CD4-positive, alpha-beta T cell treated with Interleukin-15 for 1 hour (primary cell): Measurements from ENCODE around the gene PGM1.
"Not testable (repeated sequence)": the region's sequence is repeated elsewhere in the genome, so short reads cannot be mapped to it uniquely, and the experiment has no call there.

Experiments
- DNase-seq: peaks from one replicate; pipeline ENCODE4 v3.0.0-alpha.2; 2020

The PGM1 gene

GRCh38 chr1:63593303-63593885, at the start of gene PGM1:
PGM1 (plus strand) TSS chr1:63593411; CDS start chr1:63593489, 78 bp downstream.
- peak; percentile 72 for DNase-seq

- DNase-seq = no peak
These were observed 47.4 kb upstream of the PGM1 start for GRCh38 chr1:63545780-63546179.

- no peak for DNase-seq
These were observed 45.5 kb upstream of the PGM1 start for GRCh38 chr1:63547621-63548294.

GRCh38 chr1:63548303-63548702, 44.9 kb upstream of the PGM1 start:
- DNase-seq = no peak

- DNase-seq = no peak
These were observed 44.3 kb upstream of the PGM1 start for GRCh38 chr1:63548877-63549276.

GRCh38 chr1:63555480-63555879, 37.7 kb upstream of the PGM1 start:
- DNase-seq = no peak

- no peak for DNase-seq
These were observed 35.7 kb upstream of the PGM1 start for GRCh38 chr1:63557365-63557987.

- no peak for DNase-seq
These were observed 33.9 kb upstream of the PGM1 start for GRCh38 chr1:63559357-63559756.

GRCh38 chr1:63563745-63564144, 29.5 kb upstream of the PGM1 start:
- DNase-seq = no peak

GRCh38 chr1:63569068-63569467, 24.1 kb upstream of the PGM1 start:
- DNase-seq = no peak

GRCh38 chr1:63569640-63570316, 23.4 kb upstream of the PGM1 start:
- no peak for DNase-seq

GRCh38 chr1:63572686-63573085, 20.5 kb upstream of the PGM1 start:
- not testable (repeated sequence) for DNase-seq

- DNase-seq = not testable (repeated sequence)
These were observed 18.9 kb upstream of the PGM1 start for GRCh38 chr1:63574203-63574796.

- no peak for DNase-seq
These were observed 17.8 kb upstream of the PGM1 start for GRCh38 chr1:63575340-63575826.

- not testable (repeated sequence) for DNase-seq
These were observed 6.9 kb upstream of the PGM1 start for GRCh38 chr1:63586326-63586725.

GRCh38 chr1:63590166-63590560, 3.0 kb upstream of the PGM1 start:
- DNase-seq = no peak

- DNase-seq = no peak
These were observed 492 bp upstream of the PGM1 start for GRCh38 chr1:63592536-63593302.

GRCh38 chr1:63593886-63594605, 835 bp downstream of the PGM1 start:
- peak; percentile 79 for DNase-seq

- no peak for DNase-seq
These were observed 2.2 kb downstream of the PGM1 start for GRCh38 chr1:63595435-63595834.

GRCh38 chr1:63599799-63600198, 6.6 kb downstream of the PGM1 start:
- no peak for DNase-seq

GRCh38 chr1:63600248-63600647, 7.0 kb downstream of the PGM1 start:
- DNase-seq = no peak

- DNase-seq = no peak
These were observed 7.8 kb downstream of the PGM1 start for GRCh38 chr1:63601061-63601460.
